B cell (primary cell): ENCODE measurements around the gene PAM16. TPM values are rescaled to one million over a fixed set of nuclear protein-coding genes. Genes with fewer than 3 reads are reported as not detected.

Source experiments
- ATAC-seq: fragments of 200-7000 bp; cut with Tn5 transposase; one replicate; pipeline ENCODE4 v1.10.0; 2021; ENCODE audit warnings: low read depth, mild to moderate bottlenecking, moderate number of reproducible peaks, moderate library complexity
- CTCF ChIA-PET: fragments of 350-600 bp; sonication (Branson Sonifier 250); formaldehyde crosslinking; loops from one replicate; lab custom pipeline; 2021; ENCODE audit warnings: antibody characterized with exemption, inconsistent platforms; lab: Charles Lee
- POLR2A ChIA-PET: fragments of 350-600 bp; sonication (Branson Sonifier 250); formaldehyde crosslinking; loops from one replicate; lab custom pipeline; 2021; ENCODE audit warnings: antibody characterized with exemption; lab: Charles Lee
- DNase-seq: peaks from one replicate; pipeline ENCODE4 v3.0.0; 2013
- H2AFZ ChIP-seq: 2 replicates; pipeline ENCODE4 v1.6.1; 2012; ENCODE audit warnings: mild to moderate bottlenecking, low read depth, low read length; ENCODE audit not compliant: insufficient read depth, poor library complexity, severe bottlenecking
- H3K27ac ChIP-seq, 2 donors: 1 replicate in 1 of 2; 2 replicates in 1 of 2; pipeline ENCODE4 v1.5.1; 2012 to 2013; ENCODE audit warnings: low read length in 2 of 2, mild to moderate bottlenecking in 2 of 2, moderate library complexity in 1 of 2
- H3K27me3 ChIP-seq, 4 experiments: fragments of 200-600 bp in 1 of 4; sonication (generic) in 1 of 4; replicated peaks in 1 of 4; 1 replicate in 2 of 4; 2 replicates in 2 of 4; pipeline versions ENCODE4 v1.6.1 to v1.7.0; 2013 to 2016; ENCODE audit warnings: low read length in 3 of 4, mild to moderate bottlenecking in 2 of 4, mixed read lengths in 1 of 4, moderate library complexity in 1 of 4; ENCODE audit not compliant: insufficient read depth in 4 of 4, control insufficient read depth in 3 of 4; ENCODE audit errors: control extremely low read depth in 1 of 4
- H3K36me3 ChIP-seq, 2 experiments: replicated peaks in 1 of 2; 1 replicate in 1 of 2; 2 replicates in 1 of 2; pipeline versions ENCODE4 v1.6.1 to v1.7.1; 2013; ENCODE audit warnings: low read length in 1 of 2; ENCODE audit not compliant: insufficient read depth in 2 of 2, control insufficient read depth in 1 of 2; ENCODE audit errors: control extremely low read depth in 1 of 2, extremely low read depth in 1 of 2
- H3K4me1 ChIP-seq, 2 donors: fragments of 200-600 bp in 1 of 2; sonication (generic) in 1 of 2; 1 replicate in 1 of 2; 2 replicates in 1 of 2; pipeline versions ENCODE4 v1.5.1 to v1.6.1; 2013 to 2017; ENCODE audit warnings: low read length in 2 of 2; ENCODE audit not compliant: control insufficient read depth in 2 of 2, insufficient read depth in 2 of 2
- H3K4me2 ChIP-seq: replicated peaks from 2 replicates; pipeline ENCODE3; 2012; ENCODE audit warnings: mild to moderate bottlenecking, low read depth, low read length; ENCODE audit not compliant: poor library complexity, severe bottlenecking
- H3K4me3 ChIP-seq, 5 experiments: fragments of 200-600 bp in 1 of 5; sonication (generic) in 1 of 5; 1 replicate in 3 of 5; 2 replicates in 2 of 5; pipeline versions ENCODE4 v1.5.1 to v1.7.0; 2011 to 2016; ENCODE audit warnings: low read length in 4 of 5, mild to moderate bottlenecking in 4 of 5, low read depth in 2 of 5, control low read depth in 1 of 5, moderate library complexity in 1 of 5; ENCODE audit not compliant: insufficient read depth in 1 of 5; ENCODE audit errors: control extremely low read depth in 1 of 5, extremely low read depth in 1 of 5
- H3K79me2 ChIP-seq: fragments of 200-600 bp; sonication (generic); one replicate; pipeline ENCODE4 v1.6.0; 2016; ENCODE audit warnings: low read length; ENCODE audit not compliant: control insufficient read depth, insufficient read depth
- H3K9ac ChIP-seq: fragments of 200-600 bp; sonication (generic); 2 replicates; pipeline ENCODE4 v1.6.1; 2017; ENCODE audit warnings: mild to moderate bottlenecking, low read length, moderate library complexity
- H3K9me3 ChIP-seq, 3 donors: one replicate each; pipeline versions ENCODE4 v1.6.1 to v1.7.1; 2013; ENCODE audit warnings: low read length in 2 of 3; ENCODE audit not compliant: control insufficient read depth in 2 of 3, insufficient read depth in 1 of 3; ENCODE audit errors: control extremely low read depth in 1 of 3
- H4K20me1 ChIP-seq: 2 replicates; pipeline ENCODE4 v1.6.0; 2012; ENCODE audit warnings: mild to moderate bottlenecking, low read length; ENCODE audit not compliant: insufficient read depth, control insufficient read depth, poor library complexity, severe bottlenecking
- H3K27ac Mint-ChIP-seq: one replicate; pipeline ENCODE4 v1.8.0; 2021; ENCODE audit warnings: mixed read lengths
- H3K27me3 Mint-ChIP-seq: one replicate; pipeline ENCODE4 v1.8.0; 2021; ENCODE audit warnings: mixed read lengths
- H3K4me1 Mint-ChIP-seq: one replicate; pipeline ENCODE4 v1.8.0; 2021; ENCODE audit warnings: mixed read lengths
- H3K4me3 Mint-ChIP-seq: one replicate; pipeline ENCODE4 v1.8.0; 2021; ENCODE audit warnings: mixed read lengths
- H3K9me3 Mint-ChIP-seq: one replicate; pipeline ENCODE4 v1.8.0; 2022; ENCODE audit warnings: mixed read lengths; ENCODE audit not compliant: insufficient read depth
- CTCF ChIP-seq: fragments of 200-600 bp; IDR thresholded peaks from one replicate; pipeline ENCODE4 v1.8.0; 2022; ENCODE audit warnings: antibody characterized with exemption, mild to moderate bottlenecking
- EZH2 ChIP-seq: IDR thresholded peaks from 2 replicates; pipeline ENCODE4 v1.6.1; 2012; ENCODE audit warnings: borderline replicate concordance, low read depth, mild to moderate bottlenecking, moderate library complexity, low read length; ENCODE audit not compliant: insufficient read depth, poor library complexity, severe bottlenecking
- WGBS: methylation state at CpG from one replicate; pipeline ENCODE4 v1.1.5; 2013; ENCODE audit warnings: missing lambda C conversion rate; ENCODE audit not compliant: insufficient coverage; 5-methylcytosine and 5-hydroxymethylcytosine counted together
- intact Hi-C: fragments of 100-400 bp; cut with micrococcal nuclease; formaldehyde crosslinking; loops from one replicate; pipeline ENCODE4 v1.10.0; 2022
- polyA minus RNA-seq: library from RNA; depleted of rRNA, polyadenylated mRNA; stranded (reverse); fragments of >200 nt; gene quantifications from 2 replicates; pipeline ENCODE4 v1.2.3, GENCODE V29; 2012
- polyA plus RNA-seq: library from polyadenylated mRNA; depleted of rRNA; stranded (reverse); fragments of >200 nt; gene quantifications from 2 replicates; pipeline ENCODE4 v1.2.3, GENCODE V29; 2012
- total RNA-seq, 2 donors: library from RNA; stranded (reverse); fragments of 120-200 nt in 1 of 2; gene quantifications; 1 replicate in 1 of 2; 2 replicates in 1 of 2; pipeline versions ENCODE4 v1.2.3 to v1.2.4, GENCODE V29; 2013 to 2022

The PAM16 gene
- total RNA-seq = 56.6 and 57.3 TPM in 2 replicates
- total RNA-seq (2013) = 15.1 TPM
- polyA plus RNA-seq = 64.1 and 80.4 TPM in 2 replicates
- polyA minus RNA-seq = 13.8 and 14.1 TPM in 2 replicates

GRCh38 chr16:4350787-4351659 is at the start of gene PAM16:
Gene PAM16, minus strand, starts transcription at chr16:4351321. Its CDS starts 87 bp downstream, at chr16:4351234.
- intact Hi-C loops = loop anchor here (1.0 to 2.0 kb wide), 9 partner anchors 14 to 274 kb away; partner anchors contain the start of genes CDIP1, CORO7, DNAJA3 and HMOX2
- peak within 1 kb of the TSS; percentile 87 for H3K9ac ChIP-seq
- Mint-ChIP-seq H3K4me3 (peak within 1 kb of the TSS; percentile 96), H3K27ac (peak within 1 kb of the TSS; percentile 95), H3K27me3 (no peaks in the 10 kb centered on the region), H3K9me3 (no peaks in the 10 kb centered on the region), H3K4me1 (peaks cover 22% of the 10 kb centered on the region)
- ChIA-PET POLR2A (interaction anchor here (1.1 to 1.2 kb wide), 2 partner anchors 41 to 97 kb away, joined by 3 to 4 read pairs; no protein-coding TSS in a partner anchor), CTCF (interaction anchor here (0.8 to 3.1 kb wide), 9 partner anchors 21 to 606 kb away, joined by 3 to 26 read pairs (median 3); no protein-coding TSS in a partner anchor)
- no peaks in the 10 kb centered on the region for H3K27me3 ChIP-seq
- peaks cover 24% of the 10 kb centered on the region for H4K20me1 ChIP-seq
- ATAC-seq (peak; percentile 92), DNase-seq (peak; percentile 97)
- peaks cover 9 to 17% of the 10 kb centered on the region in 2 donors for H3K4me1 ChIP-seq
- WGBS = under 1% methylated on average over 78 of the region's 81 CpGs
- TF ChIP-seq EZH2 = no peak
- peak; percentile 33 for TF ChIP-seq CTCF
- H3K4me3 ChIP-seq = peak within 1 kb of the TSS; percentile 56 to 84 (median 81)
- peaks cover 1 to 7% of the 10 kb centered on the region in 2 experiments for H3K36me3 ChIP-seq
- no peaks in the 10 kb centered on the region for H3K9me3 ChIP-seq
- H3K27ac ChIP-seq = peak within 1 kb of the TSS; percentile 57 to 78
- H3K4me2 ChIP-seq = peak within 1 kb of the TSS; percentile 92
- H3K79me2 ChIP-seq = peaks cover 35% of the 10 kb centered on the region
- peak within 1 kb of the TSS; percentile 82 for H2AFZ ChIP-seq
